CD4-positive, CD25-positive, alpha-beta regulatory T cell (primary cell): ENCODE data around the gene PRKG1. TPM values are rescaled to one million over a fixed set of nuclear protein-coding genes. Genes with fewer than 3 reads are reported as not detected.

ENCODE experiments used
- ATAC-seq, 2 donors: fragments of 150-1000 bp; cut with Tn5 transposase; one replicate each; pipeline ENCODE4 v1.10.0; 2021; ENCODE audit warnings: low read depth in 2 of 2, moderate number of reproducible peaks in 2 of 2, moderate library complexity in 1 of 2
- DNase-seq, 3 donors: peaks; one replicate each; pipeline versions ENCODE4 v3.0.0 to v3.0.0-alpha.2; 2012 to 2022; ENCODE audit warnings: mixed read lengths in 1 of 3
- H3K27ac ChIP-seq: one replicate; pipeline ENCODE4 v1.7.0; 2013; ENCODE audit warnings: mild to moderate bottlenecking, low read length; ENCODE audit not compliant: insufficient read depth, poor library complexity, severe bottlenecking
- H3K27me3 ChIP-seq: one replicate; pipeline ENCODE4 v1.7.0; 2013; ENCODE audit warnings: low read length; ENCODE audit not compliant: control insufficient read depth, insufficient read depth
- H3K36me3 ChIP-seq: one replicate; pipeline ENCODE4 v1.7.0; 2013; ENCODE audit warnings: mild to moderate bottlenecking, low read length, moderate library complexity; ENCODE audit not compliant: control insufficient read depth, insufficient read depth
- H3K4me1 ChIP-seq: 2 replicates; pipeline ENCODE4 v1.7.0; 2013; ENCODE audit warnings: mild to moderate bottlenecking, low read length; ENCODE audit not compliant: insufficient read depth, control insufficient read depth, poor library complexity, severe bottlenecking
- H3K4me3 ChIP-seq: one replicate; pipeline ENCODE4 v1.7.0; 2013; ENCODE audit warnings: low read depth, mild to moderate bottlenecking, low read length, moderate library complexity
- H3K9me3 ChIP-seq, 2 experiments: 1 replicate in 1 of 2; 2 replicates in 1 of 2; pipeline ENCODE4 v1.7.0; 2013; ENCODE audit warnings: low read length in 2 of 2, mild to moderate bottlenecking in 1 of 2, moderate library complexity in 1 of 2; ENCODE audit not compliant: control insufficient read depth in 2 of 2
- H3K27ac Mint-ChIP-seq, 3 donors: one replicate each; pipeline ENCODE4 v1.8.0; 2020 to 2022; ENCODE audit warnings: mild to moderate bottlenecking in 3 of 3, mixed read lengths in 3 of 3, moderate library complexity in 2 of 3
- H3K27me3 Mint-ChIP-seq: one replicate; pipeline ENCODE4 v1.8.0; 2022; ENCODE audit warnings: mild to moderate bottlenecking, mixed read lengths
- H3K36me3 Mint-ChIP-seq: one replicate; pipeline ENCODE4 v1.8.0; 2020; ENCODE audit warnings: mixed read lengths
- H3K4me1 Mint-ChIP-seq, 4 donors: one replicate each; pipeline ENCODE4 v1.8.0; 2020 to 2022; ENCODE audit warnings: mixed read lengths in 4 of 4, mild to moderate bottlenecking in 1 of 4
- H3K4me3 Mint-ChIP-seq, 4 donors: one replicate each; pipeline ENCODE4 v1.8.0; 2020 to 2022; ENCODE audit warnings: mild to moderate bottlenecking in 4 of 4, mixed read lengths in 4 of 4, moderate library complexity in 3 of 4
- H3K9me3 Mint-ChIP-seq, 7 donors: one replicate each; pipeline ENCODE4 v1.8.0; 2020 to 2022; ENCODE audit warnings: mixed read lengths in 7 of 7, mild to moderate bottlenecking in 3 of 7, moderate library complexity in 2 of 7
- polyA plus RNA-seq, 4 donors: library from polyadenylated mRNA; unstranded; fragments of 300-500 nt; fragmentation: Illumina TruSeq; gene quantifications; one replicate each; pipeline ENCODE4 v1.2.3, GENCODE V29; 2021
- total RNA-seq: library from RNA; stranded (reverse); gene quantifications from one replicate; pipeline ENCODE4 v1.2.3, GENCODE V29; 2022

Gene PRKG1
- total and polyA plus RNA-seq, 5 donors from 2014 or later = 0.30 TPM; not detected in 4

GRCh38 chr10:51108406-51108805 is 34.1 kb downstream of the PRKG1 start:
- H3K27ac Mint-ChIP-seq = no peak overlapping the region
- H3K27me3 Mint-ChIP-seq = no peaks in the 10 kb centered on the region
- H3K4me1 ChIP-seq = no peaks in the 10 kb centered on the region
- H3K4me3 Mint-ChIP-seq = no peak overlapping the region
- H3K27me3 ChIP-seq = no peaks in the 10 kb centered on the region
- no peak overlapping the region for H3K4me3 ChIP-seq
- no peak overlapping the region for H3K27ac ChIP-seq
- ATAC-seq = no peak
- peaks cover 0 to 7% (median 0%) of the 10 kb centered on the region in 7 donors for H3K9me3 Mint-ChIP-seq
- H3K36me3 ChIP-seq = no peaks in the 10 kb centered on the region
- H3K9me3 ChIP-seq = no peaks in the 10 kb centered on the region
- no peak for DNase-seq
- no peaks in the 10 kb centered on the region for H3K36me3 Mint-ChIP-seq
- H3K4me1 Mint-ChIP-seq = no peaks in the 10 kb centered on the region

GRCh38 chr10:51109801-51110533 is 35.7 kb downstream of the PRKG1 start:
- no peaks in the 10 kb centered on the region for H3K36me3 Mint-ChIP-seq
- no peaks in the 10 kb centered on the region for H3K4me1 ChIP-seq
- no peaks in the 10 kb centered on the region for H3K36me3 ChIP-seq
- DNase-seq = no peak
- H3K4me1 Mint-ChIP-seq = no peaks in the 10 kb centered on the region
- peaks cover 0 to 2% (median 0%) of the 10 kb centered on the region in 7 donors for H3K9me3 Mint-ChIP-seq
- H3K4me3 ChIP-seq = no peak overlapping the region
- H3K9me3 ChIP-seq = no peaks in the 10 kb centered on the region
- H3K27ac ChIP-seq = no peak overlapping the region
- ATAC-seq = no peak
- H3K4me3 Mint-ChIP-seq = no peak overlapping the region
- no peaks in the 10 kb centered on the region for H3K27me3 ChIP-seq
- no peak overlapping the region for H3K27ac Mint-ChIP-seq
- no peaks in the 10 kb centered on the region for H3K27me3 Mint-ChIP-seq

- H3K27ac Mint-ChIP-seq = no peak overlapping the region
- H3K36me3 ChIP-seq = no peaks in the 10 kb centered on the region
- no peaks in the 10 kb centered on the region for H3K4me1 ChIP-seq
- no peak overlapping the region for H3K4me3 ChIP-seq
- H3K27me3 Mint-ChIP-seq = no peaks in the 10 kb centered on the region
- H3K9me3 Mint-ChIP-seq = peaks cover 0 to 2% (median 0%) of the 10 kb centered on the region in 7 donors
- ATAC-seq (no peak), DNase-seq (no peak)
- no peaks in the 10 kb centered on the region for H3K4me1 Mint-ChIP-seq
- H3K4me3 Mint-ChIP-seq = no peak overlapping the region
- no peak overlapping the region for H3K27ac ChIP-seq
- H3K27me3 ChIP-seq = no peaks in the 10 kb centered on the region
- no peaks in the 10 kb centered on the region for H3K9me3 ChIP-seq
- H3K36me3 Mint-ChIP-seq = no peaks in the 10 kb centered on the region
Observed at GRCh38 chr10:51112013-51112412, 37.7 kb downstream of the PRKG1 start.

- Mint-ChIP-seq H3K4me1 (no peaks in the 10 kb centered on the region), H3K9me3 (peaks cover 0 to 2% (median 0%) of the 10 kb centered on the region in 7 donors)
Observed at GRCh38 chr10:51113007-51113406, 38.7 kb downstream of the PRKG1 start.

GRCh38 chr10:51117053-51117660 is 42.9 kb downstream of the PRKG1 start:
- Mint-ChIP-seq H3K9me3 (peaks cover 0 to 2% (median 0%) of the 10 kb centered on the region in 7 donors), H3K4me3 (no peak overlapping the region), H3K27me3 (no peaks in the 10 kb centered on the region), H3K27ac (no peak overlapping the region), H3K4me1 (no peaks in the 10 kb centered on the region), H3K36me3 (no peaks in the 10 kb centered on the region)
- H3K4me1 ChIP-seq = no peaks in the 10 kb centered on the region
- no peak overlapping the region for H3K4me3 ChIP-seq
- no peaks in the 10 kb centered on the region for H3K36me3 ChIP-seq
- H3K9me3 ChIP-seq = no peaks in the 10 kb centered on the region
- no peaks in the 10 kb centered on the region for H3K27me3 ChIP-seq
- ATAC-seq (no peak), DNase-seq (no peak)
- no peak overlapping the region for H3K27ac ChIP-seq

More at GRCh38 chr10:51113007-51113406, 38.7 kb downstream of the PRKG1 start:
- no peaks in the 10 kb centered on the region for H3K27me3 ChIP-seq
- Mint-ChIP-seq H3K4me3 (no peak overlapping the region), H3K27ac (no peak overlapping the region), H3K27me3 (no peaks in the 10 kb centered on the region), H3K36me3 (no peaks in the 10 kb centered on the region)
- no peaks in the 10 kb centered on the region for H3K36me3 ChIP-seq
- DNase-seq (no peak), ATAC-seq (no peak)
- H3K4me3 ChIP-seq = no peak overlapping the region
- no peaks in the 10 kb centered on the region for H3K9me3 ChIP-seq
- H3K27ac ChIP-seq = no peak overlapping the region
- H3K4me1 ChIP-seq = no peaks in the 10 kb centered on the region

GRCh38 chr10:51117794-51118193 is 43.5 kb downstream of the PRKG1 start:
- H3K9me3 Mint-ChIP-seq = peaks cover 0 to 2% (median 0%) of the 10 kb centered on the region in 7 donors
- no peaks in the 10 kb centered on the region for H3K27me3 Mint-ChIP-seq
- ATAC-seq (no peak), DNase-seq (no peak)
- no peaks in the 10 kb centered on the region for H3K4me1 ChIP-seq
- no peak overlapping the region for H3K27ac Mint-ChIP-seq
- H3K27me3 ChIP-seq = no peaks in the 10 kb centered on the region
- H3K4me3 Mint-ChIP-seq = no peak overlapping the region
- H3K4me3 ChIP-seq = no peak overlapping the region
- no peaks in the 10 kb centered on the region for H3K36me3 ChIP-seq
- H3K4me1 Mint-ChIP-seq = no peaks in the 10 kb centered on the region
- no peaks in the 10 kb centered on the region for H3K9me3 ChIP-seq
- H3K27ac ChIP-seq = no peak overlapping the region
- H3K36me3 Mint-ChIP-seq = no peaks in the 10 kb centered on the region

GRCh38 chr10:51119441-51119840 is 45.2 kb downstream of the PRKG1 start:
- Histone ChIP-seq H3K4me1 (no peaks in the 10 kb centered on the region), H3K27ac (no peak overlapping the region), H3K27me3 (no peaks in the 10 kb centered on the region), H3K9me3 (no peaks in the 10 kb centered on the region), H3K36me3 (no peaks in the 10 kb centered on the region), H3K4me3 (no peak overlapping the region)
- DNase-seq = no peak
- no peak overlapping the region for H3K27ac Mint-ChIP-seq
- H3K36me3 Mint-ChIP-seq = no peaks in the 10 kb centered on the region
- no peak for ATAC-seq
- H3K9me3 Mint-ChIP-seq = peaks cover 0 to 2% (median 0%) of the 10 kb centered on the region in 7 donors
- H3K4me3 Mint-ChIP-seq = no peak overlapping the region
- no peaks in the 10 kb centered on the region for H3K4me1 Mint-ChIP-seq
- H3K27me3 Mint-ChIP-seq = no peaks in the 10 kb centered on the region

GRCh38 chr10:51121861-51122260 is 47.6 kb downstream of the PRKG1 start:
- Histone ChIP-seq H3K27ac (no peak overlapping the region), H3K4me1 (no peaks in the 10 kb centered on the region), H3K4me3 (no peak overlapping the region), H3K9me3 (no peaks in the 10 kb centered on the region), H3K27me3 (no peaks in the 10 kb centered on the region), H3K36me3 (no peaks in the 10 kb centered on the region)
- Mint-ChIP-seq H3K27me3 (no peaks in the 10 kb centered on the region), H3K36me3 (no peaks in the 10 kb centered on the region), H3K9me3 (peaks cover 0 to 1% (median 0%) of the 10 kb centered on the region in 7 donors), H3K4me3 (no peak overlapping the region), H3K27ac (no peak overlapping the region), H3K4me1 (no peaks in the 10 kb centered on the region)
- DNase-seq (no peak), ATAC-seq (no peak)
